ENCODE measurements around the gene PDIK1L. TPM values are rescaled to one million over a fixed set of nuclear protein-coding genes. Genes with fewer than 3 reads are reported as not detected.

The PDIK1L gene
- total RNA-seq, 1 donor from 2014 or later = 12.0 TPM

- Histone ChIP-seq H3K4me1 (no peaks in the 10 kb centered on the region), H3K4me2 (no peak overlapping the region), H4K20me1 (ENCODE audit: low read depth) (peaks cover 8% of the 10 kb centered on the region), H3K9me3 (ENCODE audit: low read depth) (no peaks in the 10 kb centered on the region), H3K36me3 (no peaks in the 10 kb centered on the region), H3F3A (ENCODE audit: low read depth) (peaks cover 3% of the 10 kb centered on the region), H3K4me3 (no peak overlapping the region), H3K27me3 (no peaks in the 10 kb centered on the region), H3K9ac (no peak overlapping the region), H3K79me2 (ENCODE audit: low read depth) (no peaks in the 10 kb centered on the region), H2AFZ (replicated peaks) (no peak overlapping the region), H3K27ac (no peak overlapping the region)
- Mint-ChIP-seq H3K27ac (no peak overlapping the region), H3K9me3 (no peaks in the 10 kb centered on the region), H3K4me1 (peaks cover 12% of the 10 kb centered on the region), H3K36me3 (peaks cover 10% of the 10 kb centered on the region), H3K27me3 (ENCODE audit: insufficient read depth, low read depth) (no peaks in the 10 kb centered on the region), H3K4me3 (no peak overlapping the region)
- DNase-seq (ENCODE audit: low spot score) = no peak
- TF ChIP-seq EZH2phosphoT487 (IDR thresholded peaks at IDR 0.05) (no peak), CTCF (IDR thresholded peaks at IDR 0.05) (no peak), EZH2 (IDR thresholded peaks at IDR 0.05) (no peak)
Observed at GRCh38 chr1:26124418-26125331, 13.1 kb downstream of the PDIK1L start.

GRCh38 chr1:26125382-26125781, 13.8 kb downstream of the PDIK1L start:
- Mint-ChIP-seq H3K4me3 (no peak overlapping the region), H3K4me1 (peaks cover 14% of the 10 kb centered on the region), H3K36me3 (peaks cover 5% of the 10 kb centered on the region), H3K27ac (no peak overlapping the region), H3K27me3 (ENCODE audit: insufficient read depth, low read depth) (no peaks in the 10 kb centered on the region), H3K9me3 (no peaks in the 10 kb centered on the region)
- no peak overlapping the region for H3K27ac ChIP-seq
- H3K9ac ChIP-seq = no peak overlapping the region
- no peak overlapping the region for H3K4me3 ChIP-seq
- H3K9me3 ChIP-seq (ENCODE audit: low read depth) = no peaks in the 10 kb centered on the region
- H3K4me2 ChIP-seq = no peak overlapping the region
- no peaks in the 10 kb centered on the region for H3K4me1 ChIP-seq
- no peak overlapping the region for H2AFZ ChIP-seq (replicated peaks)
- DNase-seq (ENCODE audit: low spot score) = no peak
- no peaks in the 10 kb centered on the region for H3K27me3 ChIP-seq
- no peaks in the 10 kb centered on the region for H3K79me2 ChIP-seq (ENCODE audit: low read depth)
- H3K36me3 ChIP-seq = no peaks in the 10 kb centered on the region
- TF ChIP-seq EZH2phosphoT487 (IDR thresholded peaks at IDR 0.05) (no peak), EZH2 (IDR thresholded peaks at IDR 0.05) (no peak)
- peaks cover 3% of the 10 kb centered on the region for H3F3A ChIP-seq (ENCODE audit: low read depth)
- peaks cover 8% of the 10 kb centered on the region for H4K20me1 ChIP-seq (ENCODE audit: low read depth)

- Mint-ChIP-seq H3K27me3 (ENCODE audit: insufficient read depth, low read depth) (no peaks in the 10 kb centered on the region), H3K9me3 (no peaks in the 10 kb centered on the region), H3K27ac (no peak overlapping the region), H3K36me3 (peaks cover 4% of the 10 kb centered on the region), H3K4me1 (peaks cover 14% of the 10 kb centered on the region), H3K4me3 (no peak overlapping the region)
- Histone ChIP-seq H3K4me3 (no peak overlapping the region), H3K9ac (no peak overlapping the region), H3F3A (ENCODE audit: low read depth) (peaks cover 3% of the 10 kb centered on the region), H3K79me2 (ENCODE audit: low read depth) (no peaks in the 10 kb centered on the region), H3K27me3 (no peaks in the 10 kb centered on the region), H3K4me2 (no peak overlapping the region), H2AFZ (replicated peaks) (no peak overlapping the region), H3K9me3 (ENCODE audit: low read depth) (no peaks in the 10 kb centered on the region), H4K20me1 (ENCODE audit: low read depth) (peaks cover 8% of the 10 kb centered on the region), H3K36me3 (no peaks in the 10 kb centered on the region), H3K27ac (no peak overlapping the region), H3K4me1 (no peaks in the 10 kb centered on the region)
- no peak for DNase-seq (ENCODE audit: low spot score)
- TF ChIP-seq EZH2phosphoT487 (IDR thresholded peaks at IDR 0.05) (no peak), EZH2 (IDR thresholded peaks at IDR 0.05) (no peak), CTCF (IDR thresholded peaks at IDR 0.05) (no peak)
Observed at GRCh38 chr1:26125946-26126320, 14.3 kb downstream of the PDIK1L start.
